Measurements from ENCODE around the gene CAPZA2. TPM values are rescaled to one million over a fixed set of nuclear protein-coding genes. Genes with fewer than 3 reads are reported as not detected.

CAPZA2 gene
- total and polyA plus RNA-seq, 9 of the 15 experiments (the other 6 are each of a cell fraction or from before 2014, with no cell fraction given): 67.0 to 524 (median 176) TPM

DNA sequence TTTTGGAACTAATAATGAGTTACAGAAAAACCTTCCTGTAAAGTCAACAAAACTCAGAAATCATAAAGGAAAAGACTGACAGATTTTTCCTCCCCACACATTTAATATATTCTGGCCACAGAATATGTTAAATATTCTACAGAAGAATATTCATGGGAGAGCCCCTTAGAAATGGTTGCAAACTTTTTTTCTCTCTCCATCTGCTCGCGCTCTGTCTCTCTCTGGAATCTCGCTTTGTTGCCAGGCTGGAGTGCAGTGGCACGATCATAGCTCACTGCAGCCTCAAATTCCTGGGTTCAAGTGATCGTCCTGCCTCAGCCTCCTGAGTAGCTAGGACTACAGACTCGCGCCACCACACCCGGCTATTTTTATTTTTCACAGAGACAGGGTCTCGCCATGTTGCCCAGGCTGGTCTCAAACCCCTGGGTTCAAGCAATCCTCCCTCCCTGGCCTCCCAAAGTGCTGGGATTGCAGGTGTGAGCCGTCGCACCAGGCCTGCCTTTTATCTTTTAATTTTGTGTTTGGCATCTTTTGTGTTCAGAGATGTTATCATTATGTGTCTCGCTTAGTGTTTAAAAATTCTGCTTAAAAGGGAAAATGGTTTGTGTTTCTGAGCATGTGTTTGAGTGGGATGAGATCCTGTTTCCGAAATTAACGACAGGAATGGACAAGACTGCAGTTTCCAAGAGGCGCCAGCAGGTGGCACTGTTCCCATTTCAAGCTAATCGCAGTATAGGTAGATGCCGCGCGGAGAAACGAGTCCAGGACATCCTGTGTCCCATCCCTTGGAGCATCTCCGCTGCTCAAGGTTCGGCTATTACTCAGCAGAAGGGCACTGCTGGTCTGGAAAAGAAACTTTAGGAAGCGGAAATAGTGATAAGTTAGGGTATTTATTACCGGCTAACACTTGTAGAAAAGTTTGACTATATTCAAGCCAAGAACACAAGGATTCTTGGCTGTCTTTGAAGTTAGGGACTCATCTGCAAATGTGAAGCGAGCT lies 67.8 kb downstream of the CAPZA2 start:
- intact Hi-C loops (cut with micrococcal nuclease) (loop anchor here (1.0 to 5.0 kb wide), 7 partner anchors 53 to 455 kb away; no protein-coding TSS in a partner anchor), in situ Hi-C loops (cut with MboI) (loop anchor here (5.0 kb wide), 1 partner anchor 192 kb away; no protein-coding TSS in a partner anchor)
- CTCF ChIA-PET (ENCODE audit: low intra/inter-chr PET ratio): interaction anchor here (0.7 to 3.6 kb wide), 6 partner anchors 54 to 561 kb away, joined by 3 to 63 read pairs (median 10); no protein-coding TSS in a partner anchor
- Histone ChIP-seq H3K27ac (ENCODE audit: extremely low read depth, low read depth, low read length) (no peak overlapping the region), H3K27me3 (ENCODE audit: control insufficient read depth in 2 of 2, insufficient read depth in 2 of 2, low read length in 2 of 2) (0 out of 5 replicates have a peak, but pooled peaks cover 0 to 2% of the 10 kb centered on the region in 2 experiments), H3K36me3 (ENCODE audit: control insufficient read depth, insufficient read depth, low read length) (no peaks in the 10 kb centered on the region; the same call in 2 of the 3 replicates), H3K4me1 (replicated peaks in 1 of 2; ENCODE audit: control insufficient read depth in 2 of 2, insufficient read depth in 2 of 2, low read length in 2 of 2) (peaks cover 0 to 2% of the 10 kb centered on the region in 2 experiments; a peak in 1 of 5 replicates), H3K4me2 (ENCODE audit: insufficient read depth, low read length) (peak overlapping the region; percentile 19; the same call in 1 of the 2 replicates), H3K4me3 (no peak overlapping the region), H3K9me3 (replicated peaks; ENCODE audit: control insufficient read depth, insufficient read depth, low read depth, low read length) (no peaks in the 10 kb centered on the region), H3K9ac (ENCODE audit: insufficient read depth in 1 of 2, low read depth in 2 of 2, low read length in 2 of 2) (no peak overlapping the region), H2AFZ (ENCODE audit: low read depth, low read length) (peak overlapping the region; percentile 21; the same call in 1 of the 2 replicates), H3K9me1 (ENCODE audit: control insufficient read depth, insufficient read depth, low read length) (no peaks in the 10 kb centered on the region), H3K79me2 (ENCODE audit: control insufficient read depth, insufficient read depth, low read length) (no peaks in the 10 kb centered on the region), H4K20me1 (replicated peaks; ENCODE audit: control insufficient read depth, insufficient read depth, low read length) (no peaks in the 10 kb centered on the region)
- 9% methylated on average over 25 of the region's 25 CpGs for WGBS (ENCODE audit: insufficient coverage, low coverage, missing lambda C conversion rate)
- peak; percentile 92 for ATAC-seq
- no TSS peak for BruUV-seq (replicated peaks)
- POLR2A ChIA-PET: interaction anchor here (0.7 to 1.5 kb wide), 7 partner anchors 10 to 197 kb away, joined by 3 to 7 read pairs (median 4); no protein-coding TSS in a partner anchor
- peak; percentile 84 to 94 (median 86) for DNase-seq (ENCODE audit: extremely low read depth in 1 of 4, low spot score in 3 of 4)
- peak; percentile 98 for FAIRE-seq
- TF ChIP-seq BHLHE40 (IDR thresholded peaks at IDR 0.05; ENCODE audit: low read length) (no peak), STAG1 (CRISPR knock-in tag; IDR thresholded peaks at IDR 0.05; ENCODE audit: borderline replicate concordance) (peak; percentile 59; the same call in 1 of the 2 replicates), SOX6 (IDR thresholded peaks at IDR 0.05) (peak; percentile 57; the same call in 1 of the 2 replicates), ETV6 (IDR thresholded peaks at IDR 0.05; ENCODE audit: borderline replicate concordance in 1 of 2, low read depth in 2 of 2, low read length in 1 of 2) (0 out of 4 replicates have a peak, but pooled peaks of 1 of the 2 experiments have one; percentile 38), ETV6 (CRISPR knock-in tag; IDR thresholded peaks at IDR 0.05; ENCODE audit: borderline replicate concordance) (no peak), KLF16 (IDR thresholded peaks at IDR 0.05) (peak; percentile 42; the same call in 1 of the 2 replicates), CREM (IDR thresholded peaks at IDR 0.05; ENCODE audit: low read depth) (peak; percentile 30; the same call in 1 of the 2 replicates), CTBP1 (IDR thresholded peaks at IDR 0.05; ENCODE audit: borderline replicate concordance) (peak; percentile 99), SMC3 (conservative IDR thresholded peaks at IDR 0.05; ENCODE audit: insufficient read depth, low read depth, low read length) (peak; percentile 97), RB1 (IDR thresholded peaks at IDR 0.05; ENCODE audit: low read depth) (peak; percentile 76; the same call in 1 of the 2 replicates), KDM2B (CRISPR knock-in tag; IDR thresholded peaks at IDR 0.05) (peak; percentile 84; the same call in 1 of the 2 replicates)
- TF ChIP-seq, protein P1, sequence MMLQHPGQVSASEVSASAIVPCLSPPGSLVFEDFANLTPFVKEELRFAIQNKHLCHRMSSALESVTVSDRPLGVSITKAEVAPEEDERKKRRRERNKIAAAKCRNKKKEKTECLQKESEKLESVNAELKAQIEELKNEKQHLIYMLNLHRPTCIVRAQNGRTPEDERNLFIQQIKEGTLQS (IDR thresholded peaks at IDR 0.05): no peak
- TF ChIP-seq, protein P1 (CRISPR knock-in tag; conservative IDR thresholded peaks at IDR 0.05): peak; percentile 37; the same call in 1 of the 2 replicates
- TF ChIP-seq, protein P2, sequence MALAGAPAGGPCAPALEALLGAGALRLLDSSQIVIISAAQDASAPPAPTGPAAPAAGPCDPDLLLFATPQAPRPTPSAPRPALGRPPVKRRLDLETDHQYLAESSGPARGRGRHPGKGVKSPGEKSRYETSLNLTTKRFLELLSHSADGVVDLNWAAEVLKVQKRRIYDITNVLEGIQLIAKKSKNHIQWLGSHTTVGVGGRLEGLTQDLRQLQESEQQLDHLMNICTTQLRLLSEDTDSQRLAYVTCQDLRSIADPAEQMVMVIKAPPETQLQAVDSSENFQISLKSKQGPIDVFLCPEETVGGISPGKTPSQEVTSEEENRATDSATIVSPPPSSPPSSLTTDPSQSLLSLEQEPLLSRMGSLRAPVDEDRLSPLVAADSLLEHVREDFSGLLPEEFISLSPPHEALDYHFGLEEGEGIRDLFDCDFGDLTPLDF (CRISPR knock-in tag; IDR thresholded peaks at IDR 0.05): peak; percentile 75; the same call in 1 of the 2 replicates
- TF ChIP-seq, protein P3, sequence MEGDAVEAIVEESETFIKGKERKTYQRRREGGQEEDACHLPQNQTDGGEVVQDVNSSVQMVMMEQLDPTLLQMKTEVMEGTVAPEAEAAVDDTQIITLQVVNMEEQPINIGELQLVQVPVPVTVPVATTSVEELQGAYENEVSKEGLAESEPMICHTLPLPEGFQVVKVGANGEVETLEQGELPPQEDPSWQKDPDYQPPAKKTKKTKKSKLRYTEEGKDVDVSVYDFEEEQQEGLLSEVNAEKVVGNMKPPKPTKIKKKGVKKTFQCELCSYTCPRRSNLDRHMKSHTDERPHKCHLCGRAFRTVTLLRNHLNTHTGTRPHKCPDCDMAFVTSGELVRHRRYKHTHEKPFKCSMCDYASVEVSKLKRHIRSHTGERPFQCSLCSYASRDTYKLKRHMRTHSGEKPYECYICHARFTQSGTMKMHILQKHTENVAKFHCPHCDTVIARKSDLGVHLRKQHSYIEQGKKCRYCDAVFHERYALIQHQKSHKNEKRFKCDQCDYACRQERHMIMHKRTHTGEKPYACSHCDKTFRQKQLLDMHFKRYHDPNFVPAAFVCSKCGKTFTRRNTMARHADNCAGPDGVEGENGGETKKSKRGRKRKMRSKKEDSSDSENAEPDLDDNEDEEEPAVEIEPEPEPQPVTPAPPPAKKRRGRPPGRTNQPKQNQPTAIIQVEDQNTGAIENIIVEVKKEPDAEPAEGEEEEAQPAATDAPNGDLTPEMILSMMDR (IDR thresholded peaks at IDR 0.05 in 2 of 3, conservative IDR thresholded peaks at IDR 0.05 in 1 of 3; ENCODE audit: insufficient read depth in 2 of 3, low read depth in 1 of 3, low read length in 3 of 3): peak; percentile 96 to 99 (median 98)

Measured in K562 (cell line).